SK-MEL-5 (cell line): ENCODE measurements around the gene TIAL1. TPM values are rescaled to one million over a fixed set of nuclear protein-coding genes. Genes with fewer than 3 reads are reported as not detected.
"Not testable (repeated sequence)": the region's sequence is repeated elsewhere in the genome, so short reads cannot be mapped to it uniquely, and the experiment has no call there.

Experiments used
- DNase-seq: peaks from one replicate; pipeline ENCODE4 v3.0.0-alpha.2; 2016; ENCODE audit warnings: low read depth, low spot score
- in situ Hi-C: cut with HindIII; loops from 2 replicates; pipeline ENCODE4 v1.10.0; 2016; ENCODE audit warnings: low sequenced_read_pairs, high pct_unique_total_duplicates, low pct_unique_long_range_greater_than_20kb
- total RNA-seq: library from RNA; depleted of rRNA; stranded (reverse); fragments of >200 nt; shearing (Covaris generic); gene quantifications from 2 replicates; pipeline ENCODE4 v1.2.3, GENCODE V29; 2014

The TIAL1 gene
- total RNA-seq, 1 experiment from 2014 or later = 25.1 TPM

GRCh38 chr10:119540038-119540437 lies 56.7 kb downstream of the TIAL1 start:
- no peak for DNase-seq
- in situ Hi-C loops = no loop called here

DNA sequence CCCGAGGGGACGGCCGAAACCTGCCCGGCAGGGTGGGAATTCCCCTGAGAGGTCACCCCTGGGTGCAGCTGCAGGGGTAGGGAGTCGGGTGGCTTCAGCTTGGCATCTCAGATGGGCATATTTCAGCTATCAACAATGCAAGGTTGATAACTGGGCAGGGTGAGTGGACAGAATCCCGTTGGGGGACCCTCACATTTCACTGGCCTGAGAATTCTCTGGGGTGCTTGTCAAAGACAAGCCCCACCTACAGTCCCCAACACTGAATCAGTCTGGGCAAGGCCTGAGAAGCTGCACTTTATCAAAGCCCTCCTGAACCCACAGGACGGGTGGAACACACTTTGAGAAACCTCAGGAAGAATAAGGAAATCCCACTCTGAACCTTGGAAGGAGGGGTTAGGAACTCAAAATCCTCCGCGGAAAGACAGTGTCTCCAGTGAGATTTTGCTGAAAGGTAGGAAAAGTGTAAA lies 57.4 kb downstream of the TIAL1 start:
- in situ Hi-C loops = no loop called here
- no peak for DNase-seq

GRCh38 chr10:119538632-119539358 lies 58.0 kb downstream of the TIAL1 start:
- in situ Hi-C loops = no loop called here

GRCh38 chr10:119537953-119538630 lies 58.7 kb downstream of the TIAL1 start:
- DNase-seq = no peak
- in situ Hi-C loops = no loop called here

More at GRCh38 chr10:119538632-119539358, 58.0 kb downstream of the TIAL1 start:
- DNase-seq = no peak

- no peak for DNase-seq
Observed at GRCh38 chr10:119536508-119537025, 60.2 kb downstream of the TIAL1 start.

DNA sequence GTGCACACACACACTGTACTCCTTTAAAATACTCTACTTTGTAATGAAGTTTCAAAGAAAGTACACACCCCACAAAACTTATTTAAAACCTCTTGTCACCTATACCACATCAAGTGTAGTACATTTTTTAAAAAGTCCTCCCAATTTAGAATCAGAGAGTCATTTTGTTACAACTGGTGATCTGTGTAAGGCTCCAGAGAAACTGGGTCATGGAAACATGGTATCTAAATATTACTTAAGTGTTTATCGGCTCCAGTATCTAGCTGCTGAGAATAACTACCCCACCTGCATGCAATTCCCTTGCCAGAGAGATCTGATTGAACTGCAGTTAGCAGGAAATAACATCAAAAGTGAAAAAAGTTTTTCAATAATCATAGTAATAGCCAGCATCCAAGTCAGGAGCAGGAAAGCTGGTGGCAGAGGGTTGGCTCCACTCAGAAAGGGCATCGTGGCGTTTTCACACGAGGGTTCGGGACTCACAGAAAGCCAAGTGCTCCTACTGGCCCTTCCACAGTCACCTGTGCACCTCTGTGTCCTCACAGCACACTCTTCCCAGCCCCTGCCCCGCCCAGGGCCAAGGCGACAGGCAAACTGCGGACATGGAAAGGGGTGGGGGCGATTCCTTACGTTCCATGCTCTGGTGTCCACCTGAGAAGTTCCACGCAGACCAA lies 60.8 kb downstream of the TIAL1 start:
- in situ Hi-C loops = no loop called here
- no peak for DNase-seq

More at GRCh38 chr10:119536508-119537025, 60.2 kb downstream of the TIAL1 start:
- in situ Hi-C loops = no loop called here

GRCh38 chr10:119535305-119535704 lies 61.5 kb downstream of the TIAL1 start:
- no peak for DNase-seq
- in situ Hi-C loops = no loop called here

DNA sequence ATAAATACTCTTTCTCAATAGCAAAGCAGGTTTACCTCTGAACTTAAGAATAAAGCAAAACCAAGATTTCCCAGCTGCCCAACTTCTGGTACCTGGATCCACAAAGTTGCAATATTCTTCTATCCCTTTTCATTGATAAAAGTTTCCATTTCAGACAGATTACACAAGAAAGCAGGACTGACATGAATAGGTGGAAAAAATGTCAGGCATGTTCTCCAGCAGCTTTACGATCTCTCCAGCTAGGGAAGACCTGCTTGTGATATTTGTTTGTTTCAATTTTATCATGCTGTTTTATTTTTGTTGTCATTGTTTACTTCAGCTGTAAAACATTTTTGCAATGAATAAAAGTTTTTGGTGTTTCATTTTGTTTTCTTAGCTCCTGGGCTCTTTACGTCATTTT lies 63.3 kb downstream of the TIAL1 start:
- no peak for DNase-seq
- in situ Hi-C loops = no loop called here

DNA sequence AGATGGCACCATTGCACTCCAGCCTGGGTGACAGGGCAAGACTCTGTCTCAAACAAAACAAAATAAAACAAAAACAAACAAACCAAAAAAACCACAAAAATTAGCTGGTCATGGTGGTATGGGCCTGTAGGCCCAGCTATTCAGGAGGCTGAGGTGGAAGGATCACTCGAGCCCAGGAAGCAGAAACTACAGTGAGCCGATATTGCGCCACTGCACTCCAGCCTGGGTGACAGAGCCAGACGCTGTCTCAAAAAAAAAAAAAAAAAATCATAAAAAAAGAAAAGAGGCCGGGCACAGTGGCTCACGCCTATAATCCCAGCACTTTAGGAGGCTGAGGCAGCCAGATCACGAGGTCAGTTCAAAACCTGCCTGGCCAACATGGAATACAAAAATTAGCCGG lies 64.0 kb downstream of the TIAL1 start:
- DNase-seq, in situ Hi-C loops: not testable (repeated sequence)

GRCh38 chr10:119532251-119532650 lies 64.5 kb downstream of the TIAL1 start:
- DNase-seq, in situ Hi-C loops: not testable (repeated sequence)

DNA sequence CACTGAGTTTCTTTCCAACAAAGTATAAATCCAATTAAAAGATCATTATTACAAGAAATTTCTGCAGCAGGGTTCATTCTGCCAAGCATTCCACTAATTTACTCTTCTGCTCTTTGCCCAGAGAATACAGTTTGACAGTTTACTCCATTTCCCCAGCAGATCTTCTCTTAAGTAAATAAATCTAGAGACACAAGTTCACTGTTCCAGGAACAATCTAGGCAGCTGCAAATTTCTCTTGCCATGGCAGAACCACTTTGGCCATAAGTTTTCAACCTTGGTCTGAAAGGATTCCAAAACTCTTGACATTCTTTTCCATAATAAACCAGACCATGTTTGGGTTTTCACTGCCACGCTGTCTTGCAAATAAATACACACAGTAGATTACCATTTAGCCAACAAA lies 65.7 kb downstream of the TIAL1 start:
- in situ Hi-C loops = no loop called here
- no peak for DNase-seq

DNA sequence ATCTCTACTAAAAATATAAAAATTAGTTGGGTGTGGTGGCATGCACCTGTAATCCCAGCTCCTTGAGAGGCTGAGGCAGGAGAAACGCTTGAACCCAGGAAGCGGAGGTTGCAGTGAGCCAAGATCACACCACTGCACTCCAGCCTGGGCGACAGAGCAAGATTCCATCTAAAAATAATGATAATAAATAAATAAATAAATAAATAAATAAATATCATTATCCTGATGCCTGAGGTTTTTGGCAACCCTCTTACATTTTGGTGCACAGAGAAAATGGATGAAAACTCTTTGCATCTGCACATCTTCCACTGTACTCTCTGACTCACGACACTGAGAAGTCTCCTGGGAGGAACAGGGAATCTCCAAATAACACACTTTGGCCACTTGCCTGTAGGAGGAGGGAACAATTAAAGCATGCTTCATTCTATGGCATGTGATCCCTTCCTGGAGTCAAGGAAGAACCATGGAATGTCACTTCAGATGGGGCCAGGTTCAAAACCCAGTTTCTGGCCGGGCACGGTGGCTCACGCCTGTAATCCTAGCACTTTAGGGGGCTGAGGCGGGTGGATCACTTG lies 68.0 kb downstream of the TIAL1 start:
- in situ Hi-C loops = not testable (repeated sequence)
- peak; percentile 41 for DNase-seq

DNA sequence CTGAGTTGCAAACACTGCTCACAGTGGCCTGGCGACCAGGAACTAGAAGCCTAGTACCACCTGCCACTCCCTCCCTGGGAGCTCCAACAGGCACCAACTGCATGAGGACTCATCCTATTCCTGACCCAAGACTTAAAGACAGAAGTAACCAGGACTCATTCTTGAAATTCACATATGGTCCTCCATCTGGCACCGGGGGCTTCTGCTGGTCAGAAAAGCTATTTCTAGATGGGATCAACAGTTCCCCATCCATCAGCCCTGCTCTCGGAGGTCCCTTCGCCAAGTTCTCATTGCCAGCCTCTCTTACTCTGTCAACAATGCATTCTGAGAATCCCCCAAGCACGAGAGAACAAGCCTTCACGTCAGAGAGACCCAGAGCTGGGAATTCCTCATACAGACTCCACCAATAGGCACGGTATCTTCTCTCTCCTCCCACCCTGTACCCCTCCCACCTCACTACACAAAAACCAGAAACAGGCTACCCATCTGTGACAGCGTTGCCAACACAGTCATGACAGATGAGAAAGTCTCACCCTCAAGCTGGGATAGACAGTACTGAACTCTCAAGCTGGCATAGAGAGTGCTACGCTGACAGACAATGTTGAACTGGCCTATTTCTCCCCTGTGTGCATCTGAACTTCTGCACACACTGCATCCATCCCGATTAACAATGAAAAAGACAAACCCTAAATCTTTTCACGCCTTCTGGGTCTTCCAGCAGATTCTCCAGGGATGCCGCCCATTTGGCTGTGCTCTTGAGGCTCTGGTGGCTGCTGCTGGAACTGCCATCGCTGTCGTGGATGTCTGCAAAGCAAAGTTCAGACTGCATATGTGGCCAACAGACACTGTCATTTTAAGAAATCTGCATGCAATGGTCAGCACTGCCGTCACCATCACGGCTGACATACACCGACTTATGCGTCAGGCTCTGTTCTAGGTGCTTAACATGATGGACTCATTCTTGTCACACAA lies 69.9 kb downstream of the TIAL1 start:
- peak; percentile 8 for DNase-seq
- in situ Hi-C loops = no loop called here

DNA sequence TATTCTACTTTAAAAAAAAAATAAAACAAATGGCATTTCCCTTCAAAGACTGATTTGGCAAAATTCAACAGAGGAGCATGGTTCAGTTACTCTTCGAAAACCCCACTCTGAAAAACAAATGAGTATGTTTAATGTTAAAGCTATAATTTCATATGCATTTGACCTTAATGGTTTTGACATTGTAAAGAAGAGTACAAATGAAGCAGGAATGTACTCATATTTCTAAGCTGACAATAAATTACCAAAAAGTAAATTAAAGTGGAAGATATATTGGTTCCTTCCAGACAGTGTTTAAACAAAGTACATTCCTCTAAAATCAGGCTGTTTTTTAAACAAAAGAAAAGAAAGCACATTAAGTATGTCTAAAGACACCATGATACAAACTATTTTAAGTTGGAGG lies 70.6 kb downstream of the TIAL1 start:
- DNase-seq = no peak
- in situ Hi-C loops = no loop called here

DNA sequence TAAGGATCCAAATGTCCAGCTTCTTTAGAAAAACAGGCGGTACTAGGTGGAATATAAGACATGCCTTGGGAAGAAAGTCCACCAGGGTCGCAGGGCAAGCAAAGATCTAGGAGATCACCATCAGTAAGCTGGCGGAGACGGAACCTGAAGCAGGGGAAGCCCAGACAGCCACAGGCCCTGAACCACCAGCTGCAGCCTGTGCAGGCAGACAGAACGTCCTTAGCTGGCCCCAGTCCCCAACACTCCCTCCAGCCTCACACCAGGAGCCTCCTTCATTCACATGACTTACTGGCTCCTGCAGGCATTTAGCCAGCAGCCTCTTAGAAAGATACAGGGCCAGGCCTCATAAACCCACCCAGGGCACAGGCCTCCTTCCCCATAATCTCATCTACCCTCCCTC lies 71.6 kb downstream of the TIAL1 start:
- in situ Hi-C loops = no loop called here
- no peak for DNase-seq

DNA sequence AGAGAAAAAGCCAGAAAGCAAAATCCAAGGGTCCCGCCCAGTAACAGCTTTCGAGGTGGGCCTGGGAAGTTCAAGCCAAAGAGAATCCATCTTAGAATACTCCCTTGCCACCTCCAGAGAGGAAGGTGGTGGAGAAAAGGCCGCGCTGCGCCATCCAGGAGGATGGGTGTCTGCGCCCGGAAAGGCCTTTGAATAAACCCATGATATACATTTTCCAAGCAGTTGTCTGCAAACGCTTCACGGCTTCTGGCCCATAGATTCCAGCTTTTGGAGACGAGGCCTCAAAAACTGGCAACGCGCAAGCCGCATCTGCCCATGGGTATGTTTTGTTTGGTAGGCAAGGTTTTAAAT lies 72.1 kb downstream of the TIAL1 start:
- no peak for DNase-seq
- in situ Hi-C loops = no loop called here
